Esophagus squamous epithelium (tissue), 4 donors: ENCODE data around the gene CCNDBP1.

Experiments
- CTCF ChIP-seq, 6 experiments: fragments of 450-650 bp in 4 of 6; fragments of 200-600 bp in 2 of 6; sonication (generic) in 2 of 6; IDR thresholded peaks; one replicate each; pipeline ENCODE4 v1.5.1; 2016 to 2019; ENCODE audit warnings: antibody characterized with exemption in 6 of 6, mild to moderate bottlenecking in 4 of 6, moderate library complexity in 4 of 6
- POLR2A ChIP-seq, 4 donors: fragments of 450-650 bp; IDR thresholded peaks; one replicate each; pipeline ENCODE4 v1.6.1; 2017; ENCODE audit warnings: antibody characterized with exemption in 4 of 4, mild to moderate bottlenecking in 4 of 4, moderate library complexity in 3 of 4

DNA sequence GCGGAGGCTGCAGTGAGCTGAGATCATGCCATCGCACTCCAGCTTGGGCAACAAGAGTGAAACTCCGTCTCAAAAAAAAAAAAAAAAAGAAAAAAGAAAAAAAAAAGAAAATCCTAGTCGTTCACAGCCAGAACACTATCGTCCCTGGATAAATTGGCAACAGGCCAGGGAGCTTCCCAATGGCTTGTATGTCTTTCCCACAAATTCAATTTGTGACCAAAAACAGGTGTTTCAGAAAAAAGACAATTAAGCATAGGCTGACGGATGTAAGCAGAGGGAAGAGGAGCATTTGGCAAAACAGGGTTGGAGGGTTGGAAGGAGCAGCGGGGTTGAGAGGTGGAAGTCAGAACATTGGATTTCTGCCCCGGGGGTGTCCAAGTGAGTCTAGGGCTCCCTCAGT lies 27.1 kb downstream of the CCNDBP1 start:
- TF ChIP-seq CTCF (IDR thresholded peaks at IDR 0.05), result no peak
- TF ChIP-seq POLR2A (IDR thresholded peaks at IDR 0.05), result no peak
